HT1080 (cell line): Measurements from ENCODE around the gene GJA1. TPM values are rescaled to one million over a fixed set of nuclear protein-coding genes. Genes with fewer than 3 reads are reported as not detected.
A peak's percentile ranks its signal among the peaks of the same experiment; 100 is the strongest.
"Not testable (repeated sequence)": the region's sequence is repeated elsewhere in the genome, so short reads cannot be mapped to it uniquely, and the experiment has no call there.

Experiments
- DNase-seq: peaks from one replicate; pipeline ENCODE4 v3.0.0-alpha.2; 2015; ENCODE audit warnings: low read depth
- total RNA-seq: library from RNA; depleted of rRNA; stranded (reverse); fragments of >200 nt; shearing (Covaris generic); gene quantifications from 2 replicates; pipeline ENCODE4 v1.2.3, GENCODE V29; 2014

GJA1 gene
- total RNA-seq, 1 experiment from 2014 or later: not detected

DNA sequence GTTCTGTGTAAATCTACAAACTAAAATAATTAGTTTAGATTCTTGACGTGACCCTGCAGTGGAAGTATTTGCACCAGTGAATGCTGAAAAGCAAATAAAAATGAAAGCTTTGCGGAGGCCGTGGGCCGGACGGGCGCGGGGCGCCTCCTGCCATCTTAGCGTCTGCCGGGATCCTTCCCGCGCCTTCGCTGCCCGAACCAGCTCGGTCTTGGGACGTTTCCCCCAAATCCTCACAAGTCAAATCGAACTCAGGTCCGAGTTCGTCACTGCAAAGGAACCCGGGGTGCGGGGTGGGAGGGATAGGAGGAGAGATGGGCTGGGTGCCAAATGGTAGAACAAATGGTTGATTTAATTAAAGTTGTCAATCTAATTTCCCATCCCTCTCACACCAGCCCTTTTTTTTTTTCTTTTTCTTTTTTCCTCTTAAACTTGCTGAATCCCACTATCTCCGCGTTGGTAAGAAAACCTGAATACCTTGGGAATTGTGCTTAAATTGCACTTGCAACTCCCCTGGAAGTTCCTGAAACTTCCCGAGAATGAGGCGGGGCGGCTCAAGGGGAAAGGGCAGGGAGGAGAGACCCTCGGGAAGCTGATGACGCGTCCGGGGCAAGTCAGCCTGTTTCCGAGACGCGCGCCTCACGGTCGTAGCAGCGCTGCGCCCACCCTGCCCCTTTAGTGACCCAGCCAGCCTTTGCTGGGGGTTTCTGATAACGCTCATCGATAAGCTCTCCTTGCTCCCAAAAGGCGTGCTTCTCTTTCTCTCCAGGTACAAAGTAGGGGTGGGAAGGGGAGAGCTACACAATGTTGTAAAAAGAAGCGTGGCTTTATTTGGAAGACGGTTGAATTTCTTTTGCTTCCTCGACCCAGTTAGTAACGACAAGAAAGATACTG, 1.8 kb downstream of the GJA1 start:
- no peak for DNase-seq

DNA sequence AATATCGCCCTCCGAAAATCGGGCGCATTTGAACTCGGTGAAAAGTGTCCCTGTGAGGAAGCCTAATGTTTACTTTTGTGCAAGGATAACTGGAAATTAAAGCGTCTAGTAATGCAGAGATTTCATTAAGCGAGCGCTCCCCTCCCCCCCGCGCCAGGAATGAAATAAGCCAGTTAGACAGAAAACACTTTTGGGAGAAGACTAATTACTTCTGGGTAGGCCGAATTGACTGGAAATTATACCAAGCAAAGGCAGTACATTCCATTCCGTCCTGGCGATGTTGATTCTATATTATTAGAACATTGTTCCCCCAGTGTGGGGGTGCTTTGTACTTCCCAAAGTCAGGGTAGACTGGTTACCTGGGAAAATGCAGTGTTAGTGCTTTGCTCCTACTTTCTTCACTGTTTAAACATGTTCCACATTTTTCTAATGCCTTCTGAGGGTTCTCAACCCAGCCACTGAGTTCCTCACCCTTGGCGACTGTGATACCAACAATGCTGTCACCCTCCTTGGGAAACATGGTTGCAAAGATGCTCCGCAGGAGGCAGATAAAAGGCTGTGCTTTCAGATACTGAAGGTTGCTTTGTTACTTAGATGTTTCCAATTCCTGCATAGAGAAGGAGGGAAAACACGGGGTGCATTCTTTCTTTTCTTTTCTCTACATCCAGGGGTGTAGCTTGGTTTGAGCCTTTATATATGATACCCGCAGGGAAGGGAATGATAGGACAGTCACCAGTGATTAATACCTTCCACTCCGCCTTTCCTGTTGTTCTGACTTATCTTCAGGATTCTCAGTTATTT, 2.6 kb downstream of the GJA1 start:
- DNase-seq: no peak

DNA sequence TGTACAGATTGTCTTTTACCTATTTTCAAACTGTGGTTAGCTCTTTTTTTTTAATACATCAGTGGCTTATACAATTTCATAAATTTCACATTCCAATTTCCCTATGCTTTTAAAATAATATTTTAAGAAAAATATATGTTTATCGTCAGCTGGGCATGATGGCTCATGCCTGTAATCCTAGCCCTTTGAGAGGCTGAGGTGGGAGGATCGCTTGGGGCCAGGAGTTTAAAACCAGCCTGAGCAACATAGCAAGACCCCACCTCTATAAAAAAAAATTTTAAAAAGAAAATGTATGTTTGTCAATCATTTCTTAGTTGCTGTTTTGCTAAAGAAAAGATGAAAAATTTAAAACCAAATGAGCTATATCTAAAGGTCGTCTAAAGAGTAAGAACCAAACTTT, 3.4 kb downstream of the GJA1 start:
- no peak for DNase-seq

DNA sequence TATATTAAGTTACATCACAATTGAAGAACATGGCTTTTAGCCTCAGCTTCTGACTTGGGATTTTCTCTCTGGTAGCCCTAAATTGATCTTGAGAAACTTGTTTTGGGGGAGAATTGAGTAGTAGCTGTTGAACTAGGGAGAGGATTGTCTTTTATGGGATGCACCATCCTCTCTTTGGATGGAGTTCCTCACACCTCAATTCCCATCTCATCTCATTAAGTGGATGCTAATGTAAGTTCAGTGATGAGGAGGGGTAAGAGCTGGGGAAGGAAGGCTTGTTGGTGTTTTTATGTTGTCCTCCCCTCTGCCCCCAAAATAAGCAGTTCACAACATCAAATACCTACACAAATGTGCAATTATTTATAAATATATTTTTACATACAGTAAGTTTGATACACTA, 4.0 kb downstream of the GJA1 start:
- no peak for DNase-seq

DNA sequence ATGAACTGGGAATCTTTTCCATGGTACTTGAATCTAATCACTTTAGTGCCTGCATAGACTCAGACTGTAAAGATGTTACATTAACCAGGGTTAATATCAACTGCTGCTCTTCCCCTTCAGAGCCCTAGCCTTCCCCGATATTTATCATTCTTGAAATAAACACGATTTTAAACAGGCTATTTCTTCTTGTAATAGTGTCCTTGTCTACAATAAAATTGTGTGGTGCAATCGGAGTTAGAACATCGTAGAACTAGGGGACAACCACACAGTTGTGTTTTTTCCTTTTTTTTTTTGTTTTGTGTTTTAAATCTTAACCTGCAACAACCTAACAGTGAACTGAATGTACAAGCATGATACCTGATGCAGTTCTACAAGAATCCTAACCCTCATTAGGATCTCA, 4.5 kb downstream of the GJA1 start:
- no peak for DNase-seq

DNA sequence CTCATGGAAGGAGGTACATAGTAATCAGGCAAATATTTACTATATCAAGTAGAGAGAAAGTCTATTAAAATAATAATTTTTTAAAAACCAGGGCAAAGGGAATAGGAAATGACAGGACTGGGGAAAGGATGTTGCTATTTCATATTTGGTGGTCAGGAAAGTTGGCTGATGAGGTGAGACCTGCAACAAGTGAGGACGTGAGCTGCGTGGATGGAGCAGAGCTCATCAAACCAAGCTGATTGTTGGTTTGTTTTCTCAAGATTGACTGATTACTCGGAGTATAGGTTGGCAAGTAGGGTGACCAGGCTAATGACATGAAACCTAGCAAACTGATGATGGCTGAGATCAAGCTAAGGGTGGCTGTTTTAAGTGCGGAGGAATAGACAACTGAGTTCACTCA, 6.0 kb downstream of the GJA1 start:
- no peak for DNase-seq

DNA sequence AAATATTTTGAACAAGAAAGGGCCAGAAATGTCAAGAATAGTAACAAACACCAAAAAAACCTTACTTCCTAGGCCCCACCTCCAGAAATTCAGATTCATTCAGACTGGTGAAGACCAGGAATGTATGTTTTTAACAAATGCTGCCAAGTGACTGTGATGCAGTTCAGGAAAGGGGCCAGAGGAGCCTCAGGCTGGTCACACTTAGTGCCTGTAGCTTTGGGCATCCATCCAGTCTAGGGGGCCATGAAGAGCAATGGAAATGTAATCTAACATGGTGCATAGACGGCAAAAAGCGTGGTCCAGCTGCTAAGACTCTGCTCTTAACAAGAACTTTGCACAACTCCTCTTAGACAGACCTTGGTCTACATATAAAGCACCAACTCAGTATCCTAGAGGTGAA, 7.1 kb downstream of the GJA1 start:
- no peak for DNase-seq

DNA sequence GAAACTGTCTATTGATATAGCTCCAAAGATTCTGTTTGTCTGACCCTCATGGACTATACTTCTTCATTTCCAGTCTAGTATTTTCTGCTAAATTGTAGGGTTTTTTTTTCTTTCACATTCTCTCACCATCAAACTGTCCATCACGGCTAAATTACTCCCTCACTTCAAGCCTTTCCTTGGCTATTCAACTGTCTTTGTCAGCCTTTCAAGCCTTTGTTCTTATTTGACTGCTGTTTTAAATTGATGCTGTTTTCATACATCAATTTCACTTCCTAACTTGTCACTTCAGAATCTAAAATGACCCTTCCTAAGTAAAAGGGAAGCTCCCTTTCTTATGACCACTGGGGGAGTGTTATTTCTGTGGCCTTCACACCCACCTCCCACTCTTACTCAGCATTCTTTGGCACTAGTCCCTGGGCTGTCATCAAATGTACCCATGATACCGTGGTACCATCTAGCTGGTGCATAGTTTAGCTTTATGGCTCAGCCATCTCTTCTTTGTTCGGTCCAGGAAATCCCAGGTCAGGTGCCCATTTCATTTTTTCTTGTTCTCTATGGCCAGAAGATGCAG, 8.6 kb downstream of the GJA1 start:
- DNase-seq: peak; percentile 1

DNA sequence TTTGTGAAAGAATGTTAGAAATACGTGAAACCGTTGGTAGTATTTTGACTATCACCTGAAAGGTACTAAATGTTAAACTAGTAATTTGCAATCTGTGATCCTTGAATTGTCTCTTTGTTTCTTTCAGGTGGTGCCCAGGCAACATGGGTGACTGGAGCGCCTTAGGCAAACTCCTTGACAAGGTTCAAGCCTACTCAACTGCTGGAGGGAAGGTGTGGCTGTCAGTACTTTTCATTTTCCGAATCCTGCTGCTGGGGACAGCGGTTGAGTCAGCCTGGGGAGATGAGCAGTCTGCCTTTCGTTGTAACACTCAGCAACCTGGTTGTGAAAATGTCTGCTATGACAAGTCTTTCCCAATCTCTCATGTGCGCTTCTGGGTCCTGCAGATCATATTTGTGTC, 11.3 kb downstream of the GJA1 start:
- DNase-seq: not testable (repeated sequence)

DNA sequence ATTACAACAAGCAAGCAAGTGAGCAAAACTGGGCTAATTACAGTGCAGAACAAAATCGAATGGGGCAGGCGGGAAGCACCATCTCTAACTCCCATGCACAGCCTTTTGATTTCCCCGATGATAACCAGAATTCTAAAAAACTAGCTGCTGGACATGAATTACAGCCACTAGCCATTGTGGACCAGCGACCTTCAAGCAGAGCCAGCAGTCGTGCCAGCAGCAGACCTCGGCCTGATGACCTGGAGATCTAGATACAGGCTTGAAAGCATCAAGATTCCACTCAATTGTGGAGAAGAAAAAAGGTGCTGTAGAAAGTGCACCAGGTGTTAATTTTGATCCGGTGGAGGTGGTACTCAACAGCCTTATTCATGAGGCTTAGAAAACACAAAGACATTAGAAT, 12.3 kb downstream of the GJA1 start:
- DNase-seq: not testable (repeated sequence)

- DNase-seq: not testable (repeated sequence)
Measured at GRCh38 chr6:121448528-121448927, 13.1 kb downstream of the GJA1 start.

DNA sequence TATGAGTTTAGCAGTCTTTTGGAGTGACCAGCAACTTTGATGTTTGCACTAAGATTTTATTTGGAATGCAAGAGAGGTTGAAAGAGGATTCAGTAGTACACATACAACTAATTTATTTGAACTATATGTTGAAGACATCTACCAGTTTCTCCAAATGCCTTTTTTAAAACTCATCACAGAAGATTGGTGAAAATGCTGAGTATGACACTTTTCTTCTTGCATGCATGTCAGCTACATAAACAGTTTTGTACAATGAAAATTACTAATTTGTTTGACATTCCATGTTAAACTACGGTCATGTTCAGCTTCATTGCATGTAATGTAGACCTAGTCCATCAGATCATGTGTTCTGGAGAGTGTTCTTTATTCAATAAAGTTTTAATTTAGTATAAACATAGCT, 13.9 kb downstream of the GJA1 start:
- DNase-seq: no peak

DNA sequence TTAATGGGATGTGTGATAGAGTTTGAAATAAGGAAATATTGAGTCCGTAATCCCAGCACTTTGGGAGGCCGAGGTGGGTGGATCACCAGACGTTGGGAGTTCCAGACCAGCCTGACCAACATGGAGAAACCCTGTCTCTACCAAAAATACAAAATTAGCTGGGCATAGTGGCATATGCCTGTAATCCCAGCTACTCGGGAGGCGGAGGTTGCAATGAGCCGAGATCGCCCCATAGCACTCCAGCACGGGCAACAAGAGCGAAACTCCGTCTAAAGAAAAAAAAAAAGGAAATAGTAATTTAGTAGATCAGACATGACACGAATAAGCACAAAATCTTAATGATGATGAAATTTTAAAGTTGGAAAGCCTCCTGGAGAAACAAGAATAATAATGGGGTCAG, 14.8 kb downstream of the GJA1 start:
- DNase-seq: no peak

DNA sequence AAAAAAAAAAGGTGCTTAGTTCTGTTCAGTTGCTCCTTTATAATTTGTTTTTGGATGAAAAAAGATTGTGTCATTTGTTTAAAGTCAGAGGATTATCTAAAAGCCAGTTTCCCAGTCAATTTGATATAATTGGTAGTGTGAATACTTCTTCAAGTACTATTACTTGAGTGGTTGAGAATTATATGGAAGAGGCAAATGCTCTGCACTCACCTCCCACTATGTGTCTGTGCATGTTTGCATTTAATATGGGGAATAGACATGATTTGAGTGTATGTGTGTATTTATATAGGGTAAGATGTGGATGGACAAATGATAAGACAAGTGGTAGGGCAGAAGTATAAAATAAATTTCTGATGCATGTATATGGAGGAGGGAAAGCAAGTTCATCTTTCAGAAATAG, 15.8 kb downstream of the GJA1 start:
- no peak for DNase-seq

DNA sequence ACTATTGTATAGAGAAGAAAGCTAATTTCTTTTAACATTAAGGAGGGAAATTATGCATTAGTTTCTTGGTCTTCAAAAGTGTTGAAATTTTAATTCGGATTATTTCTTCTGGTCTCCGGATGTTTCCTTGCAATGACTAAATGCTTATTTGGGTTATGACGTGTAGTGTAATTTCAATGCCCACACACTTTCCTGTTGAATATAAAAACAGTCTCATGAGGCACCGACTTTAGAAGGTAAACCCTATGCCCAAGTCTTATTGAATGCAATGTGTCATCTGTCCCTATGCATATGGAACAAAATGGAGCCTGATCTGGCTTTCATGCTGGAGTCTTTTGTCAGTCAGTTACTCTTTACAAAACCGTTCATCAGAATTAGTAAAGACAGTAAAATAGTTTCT, 17.7 kb downstream of the GJA1 start:
- DNase-seq: no peak

DNA sequence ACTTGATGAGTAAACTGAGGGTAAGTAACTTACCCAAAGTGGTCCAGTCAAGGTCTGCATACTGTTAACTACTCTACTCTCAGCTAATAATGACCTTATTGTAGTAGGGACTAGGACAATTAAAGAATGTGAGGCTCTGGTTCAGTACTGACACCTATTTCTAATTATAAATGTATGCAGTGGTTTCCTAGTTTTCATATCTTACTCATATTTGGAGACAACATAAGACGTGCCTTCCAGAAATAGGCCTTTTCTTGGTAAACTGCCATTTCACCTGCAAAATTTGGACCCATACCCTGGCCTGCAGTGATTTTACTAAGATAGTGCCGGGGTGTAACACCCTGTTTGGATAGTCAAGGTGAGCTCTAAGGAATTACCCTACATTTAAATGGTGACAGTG, 24.7 kb downstream of the GJA1 start:
- no peak for DNase-seq

- DNase-seq: no peak
Measured at GRCh38 chr6:121463087-121463486, 27.6 kb downstream of the GJA1 start.

GRCh38 chr6:121465101-121465500, 29.7 kb downstream of the GJA1 start:
- DNase-seq: no peak

- no peak for DNase-seq
Measured at GRCh38 chr6:121479486-121480098, 44.1 kb downstream of the GJA1 start.

DNA sequence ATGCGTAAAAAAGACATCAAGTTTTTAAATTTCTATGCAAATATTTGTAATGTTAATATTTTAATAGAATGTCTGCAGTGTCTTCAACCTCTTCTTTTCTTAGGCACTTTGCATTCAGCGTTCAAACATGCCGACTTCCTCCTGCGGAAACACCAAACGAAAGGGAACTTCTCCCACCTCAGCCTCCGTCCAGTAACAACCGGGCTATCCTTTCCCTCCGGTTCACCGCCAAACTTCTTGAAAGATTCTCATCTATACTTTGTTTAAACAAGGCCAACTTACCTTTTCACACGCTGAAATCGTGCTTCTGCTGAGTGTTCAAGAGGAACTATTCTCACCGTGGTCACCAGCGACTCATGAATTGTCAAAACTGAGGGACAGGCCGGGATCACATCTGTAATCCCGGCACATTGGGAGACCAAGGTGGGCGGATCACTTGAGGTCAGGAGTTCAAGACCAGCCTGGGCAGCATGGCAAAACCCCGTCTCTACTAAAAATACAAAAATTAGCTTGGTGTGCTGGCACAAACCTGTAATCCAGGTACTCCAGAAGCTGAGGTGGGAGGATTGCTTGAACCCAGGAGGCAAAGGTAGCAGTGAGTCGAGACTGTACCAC, 44.8 kb downstream of the GJA1 start:
- no peak for DNase-seq

- DNase-seq: peak; percentile 70
Measured at GRCh38 chr6:121482004-121482693, 46.7 kb downstream of the GJA1 start.
